GM12874 (cell line): ENCODE measurements around the gene HEPN1.

ENCODE experiments used
- TF ChIP-seq, protein P1 (sequence below): IDR thresholded peaks from 2 replicates; pipeline ENCODE4 v1.5.1; 2011; ENCODE audit warnings: low read depth, mild to moderate bottlenecking, control low read depth, low read length, moderate library complexity; ENCODE audit not compliant: insufficient read depth

The HEPN1 gene

DNA sequence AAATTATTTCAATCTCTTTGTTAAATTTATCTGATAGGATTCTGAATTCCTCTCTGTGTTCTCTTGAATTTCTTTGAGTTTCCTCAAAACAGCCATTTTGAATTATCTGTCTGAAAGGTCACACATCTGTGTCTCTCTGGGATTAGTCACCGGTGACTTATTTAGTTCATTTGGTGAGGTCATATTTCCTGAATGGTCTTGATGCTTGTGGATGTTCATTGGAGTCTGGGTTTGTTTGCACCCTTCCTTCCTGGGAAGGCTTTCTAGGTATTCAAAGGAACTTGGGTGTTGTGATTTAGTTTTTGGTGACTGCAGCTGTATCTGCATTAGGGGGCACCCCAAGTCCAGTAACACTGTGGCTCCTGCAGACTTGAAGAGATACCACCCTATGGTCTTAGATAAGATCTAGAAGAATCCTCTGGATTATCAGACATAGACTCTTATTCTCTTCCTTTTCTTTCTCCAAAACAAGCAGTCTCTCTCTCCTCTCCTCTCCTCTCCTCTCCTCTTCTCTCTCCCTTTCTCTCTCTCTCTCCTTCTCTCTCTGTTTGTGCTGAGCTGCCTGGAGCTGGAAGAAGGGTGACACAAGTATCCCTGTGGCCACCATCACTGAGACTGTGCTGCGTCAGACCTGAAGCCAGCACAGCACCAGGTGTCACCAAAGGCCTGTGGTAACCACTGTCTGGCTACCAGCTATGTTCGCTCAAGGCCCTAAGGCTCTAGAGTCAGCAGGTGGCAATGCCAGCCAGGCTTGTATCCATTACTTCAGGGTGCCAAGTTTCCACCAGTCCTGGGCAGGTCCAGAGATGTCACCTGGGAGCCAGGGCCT lies 3.3 kb upstream of the HEPN1 start:
- TF ChIP-seq, protein P1, sequence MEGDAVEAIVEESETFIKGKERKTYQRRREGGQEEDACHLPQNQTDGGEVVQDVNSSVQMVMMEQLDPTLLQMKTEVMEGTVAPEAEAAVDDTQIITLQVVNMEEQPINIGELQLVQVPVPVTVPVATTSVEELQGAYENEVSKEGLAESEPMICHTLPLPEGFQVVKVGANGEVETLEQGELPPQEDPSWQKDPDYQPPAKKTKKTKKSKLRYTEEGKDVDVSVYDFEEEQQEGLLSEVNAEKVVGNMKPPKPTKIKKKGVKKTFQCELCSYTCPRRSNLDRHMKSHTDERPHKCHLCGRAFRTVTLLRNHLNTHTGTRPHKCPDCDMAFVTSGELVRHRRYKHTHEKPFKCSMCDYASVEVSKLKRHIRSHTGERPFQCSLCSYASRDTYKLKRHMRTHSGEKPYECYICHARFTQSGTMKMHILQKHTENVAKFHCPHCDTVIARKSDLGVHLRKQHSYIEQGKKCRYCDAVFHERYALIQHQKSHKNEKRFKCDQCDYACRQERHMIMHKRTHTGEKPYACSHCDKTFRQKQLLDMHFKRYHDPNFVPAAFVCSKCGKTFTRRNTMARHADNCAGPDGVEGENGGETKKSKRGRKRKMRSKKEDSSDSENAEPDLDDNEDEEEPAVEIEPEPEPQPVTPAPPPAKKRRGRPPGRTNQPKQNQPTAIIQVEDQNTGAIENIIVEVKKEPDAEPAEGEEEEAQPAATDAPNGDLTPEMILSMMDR = no peak

DNA sequence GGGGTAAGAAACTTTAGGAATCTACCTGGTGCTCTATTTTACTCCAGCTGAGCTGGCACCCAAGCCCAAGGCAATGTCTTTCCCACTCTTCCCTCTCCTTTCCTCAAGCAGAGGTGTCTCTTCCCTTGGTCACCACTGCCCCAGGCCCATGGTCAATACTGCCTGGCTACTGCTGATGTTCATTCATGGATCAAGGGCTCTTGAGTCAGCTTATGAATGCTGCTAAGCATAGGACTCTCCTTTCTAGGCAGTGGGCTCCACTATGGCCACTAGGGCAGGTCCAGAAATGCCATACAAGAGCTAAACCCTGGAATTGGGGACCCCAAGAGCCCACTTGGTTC lies 2.7 kb upstream of the HEPN1 start:
- TF ChIP-seq, protein P1 = no peak

DNA sequence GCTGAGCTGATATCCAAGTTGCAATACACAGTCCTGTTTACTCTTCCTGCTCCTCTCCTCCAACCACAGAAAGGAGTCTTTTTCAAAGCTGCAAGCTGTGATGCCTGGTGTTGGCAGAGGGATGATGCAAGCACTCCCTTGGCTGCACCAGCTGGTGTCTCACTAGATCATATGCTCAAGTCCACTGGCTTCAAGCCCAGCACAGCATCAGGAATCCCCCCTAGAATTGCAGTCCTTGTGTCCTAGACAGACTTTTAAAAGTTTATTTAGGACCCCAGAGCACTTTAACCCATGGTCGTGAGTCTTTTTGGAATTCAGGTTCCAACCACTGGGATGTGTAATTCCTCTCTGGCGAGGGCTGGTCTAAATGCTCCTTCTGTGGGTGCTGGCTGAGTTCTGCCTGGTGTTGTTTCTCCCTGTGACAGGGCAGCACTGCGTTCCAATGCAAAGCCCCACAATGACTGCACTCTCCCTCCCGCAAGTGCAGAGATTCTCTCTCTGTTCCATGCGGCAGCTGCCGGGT lies 1.9 kb upstream of the HEPN1 start:
- TF ChIP-seq, protein P1 = no peak

DNA sequence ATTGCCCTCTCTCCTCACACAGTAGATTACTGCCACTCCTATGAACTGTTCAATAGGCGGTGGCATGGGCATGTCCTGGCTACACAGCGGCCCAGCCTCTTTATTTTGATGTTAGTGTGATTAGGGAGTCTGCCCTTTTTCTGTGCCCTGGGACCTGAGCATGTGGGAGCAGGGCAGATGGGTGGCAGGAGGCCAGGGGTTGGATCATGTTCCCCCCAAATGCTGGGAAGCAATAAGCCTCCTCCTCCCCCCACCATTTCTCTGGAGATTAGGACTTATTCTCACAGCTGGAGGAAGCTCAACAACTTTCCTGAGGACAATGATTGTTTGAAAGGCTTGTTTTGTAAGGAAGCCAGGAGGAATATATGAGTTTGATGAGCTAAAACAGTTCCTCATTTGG lies 848 bp downstream of the HEPN1 start:
- TF ChIP-seq, protein P1 = no peak

DNA sequence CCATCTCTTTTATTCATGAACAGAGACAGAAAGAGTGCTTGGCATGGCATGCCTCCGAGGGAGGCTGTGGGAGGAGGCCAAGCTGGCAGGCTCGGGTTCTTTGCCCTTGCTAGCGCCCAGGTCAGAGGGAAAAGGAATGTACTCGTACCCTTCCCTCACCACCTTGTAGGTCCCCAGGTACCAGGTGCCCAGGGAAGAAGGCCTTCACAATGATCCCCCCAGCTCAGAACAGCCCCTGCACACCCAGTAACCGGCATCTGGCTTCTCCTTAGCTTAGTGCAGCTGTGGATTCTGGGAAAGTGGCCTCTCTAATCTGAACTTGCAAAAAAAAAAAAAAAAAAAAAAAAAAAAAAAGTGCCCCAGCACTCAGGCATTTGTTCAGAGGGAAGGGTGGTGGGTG lies 1.3 kb downstream of the HEPN1 start:
- TF ChIP-seq, protein P1 = no peak

DNA sequence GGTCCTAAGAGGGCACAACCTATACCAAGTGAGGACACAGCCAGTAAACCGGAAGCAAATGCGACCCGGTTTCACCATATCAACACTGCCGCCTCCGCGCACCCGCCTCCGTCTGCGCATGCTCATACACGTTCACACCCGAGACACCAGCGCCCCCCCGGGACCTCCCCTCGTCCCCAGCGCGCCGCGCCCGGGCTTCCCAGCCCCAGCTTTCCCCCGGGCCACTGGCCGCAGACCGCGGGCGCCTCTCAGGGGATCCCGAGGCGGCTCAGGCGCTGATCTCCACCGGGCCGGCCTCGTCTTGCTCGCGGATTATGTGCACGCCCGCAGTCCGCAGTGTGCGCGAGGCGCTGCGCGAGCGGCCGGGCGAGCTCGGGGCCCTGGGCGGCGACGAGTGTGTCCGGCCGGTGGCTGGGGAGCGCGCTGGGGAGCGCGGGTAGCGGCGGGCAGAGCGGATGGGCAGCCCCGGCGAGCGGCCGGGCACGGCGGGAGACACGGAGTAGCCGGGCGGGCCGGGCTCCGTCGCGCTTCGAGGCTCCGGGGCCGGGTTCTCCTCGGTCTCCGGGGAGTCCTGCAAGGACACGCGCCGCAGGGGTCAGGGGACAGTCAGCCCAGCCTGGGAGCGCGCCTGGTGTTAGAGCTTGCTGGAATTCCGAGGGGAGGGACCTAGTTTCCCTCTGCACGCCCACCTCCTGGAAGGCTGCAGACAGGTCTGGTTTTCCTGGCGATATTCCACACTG lies 2.0 kb downstream of the HEPN1 start:
- TF ChIP-seq, protein P1 = no peak

DNA sequence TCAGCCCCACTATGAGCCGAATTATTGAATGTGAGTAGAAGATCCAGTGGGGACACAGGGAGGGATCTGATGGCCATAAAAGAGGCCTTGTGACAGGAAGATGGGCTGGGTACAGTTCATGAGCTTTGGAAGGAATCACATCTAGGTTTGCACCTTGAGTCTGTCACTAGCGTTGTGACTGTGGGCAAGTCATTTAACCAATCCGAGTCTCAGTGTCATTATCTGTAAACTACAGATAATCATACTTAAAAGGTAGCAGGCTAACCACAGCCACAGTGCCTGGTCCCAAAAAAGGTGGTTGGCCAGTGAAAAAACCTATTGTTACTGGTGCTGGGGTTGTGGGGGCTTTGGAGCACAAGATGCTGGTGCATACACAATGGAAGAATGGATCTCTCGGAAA lies 3.8 kb downstream of the HEPN1 start:
- TF ChIP-seq, protein P1 = no peak
